Skeletal muscle satellite cell (primary cell): ENCODE measurements around the gene ATP2C2.
A peak's percentile ranks its signal among the peaks of the same experiment; 100 is the strongest.

Source experiments
- H3K27me3 ChIP-seq: 2 replicates; pipeline ENCODE4 v1.7.0; 2013; ENCODE audit warnings: low read length; ENCODE audit not compliant: control insufficient read depth, insufficient read depth
- H3K36me3 ChIP-seq: 2 replicates; pipeline ENCODE4 v1.7.0; 2013; ENCODE audit warnings: mild to moderate bottlenecking, control low read depth, low read length; ENCODE audit not compliant: insufficient read depth
- H3K4me1 ChIP-seq: 2 replicates; pipeline ENCODE4 v1.7.0; 2013; ENCODE audit warnings: low read length; ENCODE audit not compliant: control insufficient read depth, insufficient read depth
- H3K4me2 ChIP-seq: 2 replicates; pipeline ENCODE4 v1.7.0; 2013; ENCODE audit warnings: mild to moderate bottlenecking, low read length
- H3K4me3 ChIP-seq: 2 replicates; pipeline ENCODE4 v1.7.0; 2013; ENCODE audit warnings: low read length
- H3K9ac ChIP-seq: 2 replicates; pipeline ENCODE4 v1.7.0; 2013; ENCODE audit warnings: mild to moderate bottlenecking, low read depth, low read length, moderate library complexity
- H3K9me3 ChIP-seq: replicated peaks from 2 replicates; pipeline ENCODE4 v1.7.0; 2013; ENCODE audit warnings: mild to moderate bottlenecking, control low read depth, low read length

Gene ATP2C2

GRCh38 chr16:84500531-84500930, 132.2 kb downstream of the ATP2C2 start:
- peaks cover 59% of the 10 kb centered on the region for H3K36me3 ChIP-seq
- peak overlapping the region; percentile 24 for H3K9ac ChIP-seq
- H3K4me1 ChIP-seq: peaks cover 45% of the 10 kb centered on the region
- H3K27me3 ChIP-seq: no peaks in the 10 kb centered on the region
- no peak overlapping the region for H3K4me3 ChIP-seq
- H3K9me3 ChIP-seq: no peaks in the 10 kb centered on the region
- H3K4me2 ChIP-seq: peak overlapping the region; percentile 57

- H3K36me3 ChIP-seq: peaks cover 53% of the 10 kb centered on the region
- peak overlapping the region; percentile 57 for H3K4me2 ChIP-seq
- H3K4me1 ChIP-seq: peaks cover 52% of the 10 kb centered on the region
- H3K9me3 ChIP-seq: no peaks in the 10 kb centered on the region
- no peaks in the 10 kb centered on the region for H3K27me3 ChIP-seq
- no peak overlapping the region for H3K9ac ChIP-seq
- H3K4me3 ChIP-seq: peak overlapping the region; percentile 35
Measured at GRCh38 chr16:84501077-84501735, 132.9 kb downstream of the ATP2C2 start.

GRCh38 chr16:84502075-84502474, 133.7 kb downstream of the ATP2C2 start:
- H3K4me1 ChIP-seq: peaks cover 53% of the 10 kb centered on the region
- peaks cover 45% of the 10 kb centered on the region for H3K36me3 ChIP-seq
- no peaks in the 10 kb centered on the region for H3K9me3 ChIP-seq
- peak overlapping the region; percentile 97 for H3K4me2 ChIP-seq
- H3K9ac ChIP-seq: no peak overlapping the region
- no peak overlapping the region for H3K4me3 ChIP-seq
- no peaks in the 10 kb centered on the region for H3K27me3 ChIP-seq

- H3K4me3 ChIP-seq: no peak overlapping the region
- H3K4me1 ChIP-seq: peaks cover 53% of the 10 kb centered on the region
- peak overlapping the region; percentile 92 for H3K9ac ChIP-seq
- no peaks in the 10 kb centered on the region for H3K9me3 ChIP-seq
- peaks cover 40% of the 10 kb centered on the region for H3K36me3 ChIP-seq
- H3K4me2 ChIP-seq: peak overlapping the region; percentile 97
- no peaks in the 10 kb centered on the region for H3K27me3 ChIP-seq
Measured at GRCh38 chr16:84502581-84502980, 134.2 kb downstream of the ATP2C2 start.

GRCh38 chr16:84503751-84504395, 135.5 kb downstream of the ATP2C2 start:
- Histone ChIP-seq H3K9ac (peak overlapping the region; percentile 92), H3K4me3 (peak overlapping the region; percentile 97), H3K36me3 (peaks cover 28% of the 10 kb centered on the region), H3K27me3 (no peaks in the 10 kb centered on the region), H3K4me2 (peak overlapping the region; percentile 97), H3K4me1 (peaks cover 53% of the 10 kb centered on the region), H3K9me3 (no peaks in the 10 kb centered on the region)

GRCh38 chr16:84504420-84505248, 136.3 kb downstream of the ATP2C2 start, which contains the start of gene MEAK7:
MEAK7 (minus strand) TSS chr16:84504659; CDS start chr16:84498086, 6,573 bp downstream.
- Histone ChIP-seq H3K9ac (peak within 1 kb of the TSS; percentile 92), H3K4me1 (peaks cover 53% of the 10 kb centered on the region), H3K27me3 (no peaks in the 10 kb centered on the region)

GRCh38 chr16:84505249-84506187, 137.2 kb downstream of the ATP2C2 start:
- Histone ChIP-seq H3K4me1 (peaks cover 50% of the 10 kb centered on the region), H3K4me3 (peak overlapping the region; percentile 97), H3K4me2 (peak overlapping the region; percentile 88), H3K36me3 (peaks cover 11% of the 10 kb centered on the region), H3K9ac (peak overlapping the region; percentile 92), H3K9me3 (no peaks in the 10 kb centered on the region), H3K27me3 (no peaks in the 10 kb centered on the region)

More at GRCh38 chr16:84504420-84505248, 136.3 kb downstream of the ATP2C2 start, which contains the start of gene MEAK7:
- Histone ChIP-seq H3K4me3 (peak within 1 kb of the TSS; percentile 97), H3K36me3 (peaks cover 20% of the 10 kb centered on the region), H3K9me3 (no peaks in the 10 kb centered on the region), H3K4me2 (peak within 1 kb of the TSS; percentile 97)

GRCh38 chr16:84507011-84507982, 139.0 kb downstream of the ATP2C2 start:
- Histone ChIP-seq H3K4me3 (no peak overlapping the region), H3K4me1 (peaks cover 41% of the 10 kb centered on the region), H3K9ac (no peak overlapping the region), H3K36me3 (peaks cover 2% of the 10 kb centered on the region), H3K9me3 (no peaks in the 10 kb centered on the region), H3K27me3 (no peaks in the 10 kb centered on the region), H3K4me2 (no peak overlapping the region)

- Histone ChIP-seq H3K4me2 (no peak overlapping the region), H3K4me3 (no peak overlapping the region), H3K36me3 (no peaks in the 10 kb centered on the region), H3K4me1 (peaks cover 29% of the 10 kb centered on the region), H3K9me3 (no peaks in the 10 kb centered on the region), H3K27me3 (no peaks in the 10 kb centered on the region), H3K9ac (no peak overlapping the region)
Measured at GRCh38 chr16:84508502-84508901, 140.2 kb downstream of the ATP2C2 start.
